ENCODE measurements around the gene EIF4E2.
A peak's percentile ranks its signal among the peaks of the same experiment; 100 is the strongest.

EIF4E2 gene

GRCh38 chr2:232550354-232551249 lies at the start of gene EIF4E2, which contains the start of gene TIGD1:
Gene EIF4E2 (plus strand): TSS chr2:232550689. CDS start chr2:232550725, 36 bp downstream.
Gene TIGD1 (minus strand): TSS chr2:232550557. CDS start chr2:232549882, 675 bp downstream.
- peak; percentile 87 to 90 (median 89) for DNase-seq (ENCODE audit: low read depth in 3 of 3)

DNA sequence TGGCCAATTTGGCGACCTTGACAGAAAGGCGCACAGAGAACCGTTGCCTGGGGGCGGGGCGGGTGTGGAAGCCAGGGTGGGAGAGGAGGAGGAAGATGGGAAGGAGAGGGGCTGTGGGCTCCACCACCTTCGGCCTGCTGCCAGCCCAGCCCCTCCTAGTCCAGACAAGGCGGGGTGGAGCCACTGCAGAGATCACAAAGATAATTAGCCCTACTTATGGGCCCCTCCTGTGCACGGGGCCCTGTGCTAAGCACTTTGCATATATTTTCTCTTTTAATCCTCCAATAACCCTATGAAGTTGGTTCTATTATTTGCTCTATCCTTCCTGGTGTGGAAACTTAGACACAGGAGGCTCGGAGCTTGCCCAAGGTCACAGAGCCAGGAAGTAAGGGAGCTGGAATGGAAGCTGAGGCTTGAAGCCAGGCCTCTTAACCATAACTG lies 49.1 kb upstream of the EIF4E2 start:
- no peak for DNase-seq (ENCODE audit: low read depth in 3 of 3)

DNA sequence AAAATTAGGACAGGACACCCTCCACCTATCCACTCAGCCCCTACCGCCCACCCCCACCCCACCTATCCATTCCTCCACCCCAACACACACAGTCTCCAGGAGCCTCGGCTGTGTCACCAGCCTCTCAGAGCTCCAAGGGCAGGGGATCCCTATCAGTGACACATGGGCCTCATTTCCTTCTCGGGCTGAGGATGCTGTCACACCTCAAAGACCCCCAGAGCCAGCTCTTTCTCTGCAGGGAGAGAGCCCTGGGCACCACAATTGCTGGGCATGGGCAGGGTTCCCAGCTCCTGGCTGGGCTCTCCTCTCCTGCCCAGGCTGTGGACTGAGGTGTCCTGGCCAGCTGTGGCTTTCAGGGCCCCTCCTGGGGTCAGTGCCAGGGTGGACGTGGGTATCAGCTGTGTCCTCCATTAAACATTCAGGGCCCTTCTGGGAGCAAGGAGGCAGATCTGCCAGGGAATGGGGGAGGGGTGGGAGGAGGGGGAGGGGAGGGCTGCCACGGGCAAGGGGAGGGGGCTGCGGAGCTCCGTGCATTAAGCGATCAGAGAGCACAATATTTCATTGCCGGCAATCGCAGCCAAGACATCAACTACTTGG lies 48.6 kb upstream of the EIF4E2 start:
- DNase-seq (ENCODE audit: low read depth in 3 of 3), result no peak

DNA sequence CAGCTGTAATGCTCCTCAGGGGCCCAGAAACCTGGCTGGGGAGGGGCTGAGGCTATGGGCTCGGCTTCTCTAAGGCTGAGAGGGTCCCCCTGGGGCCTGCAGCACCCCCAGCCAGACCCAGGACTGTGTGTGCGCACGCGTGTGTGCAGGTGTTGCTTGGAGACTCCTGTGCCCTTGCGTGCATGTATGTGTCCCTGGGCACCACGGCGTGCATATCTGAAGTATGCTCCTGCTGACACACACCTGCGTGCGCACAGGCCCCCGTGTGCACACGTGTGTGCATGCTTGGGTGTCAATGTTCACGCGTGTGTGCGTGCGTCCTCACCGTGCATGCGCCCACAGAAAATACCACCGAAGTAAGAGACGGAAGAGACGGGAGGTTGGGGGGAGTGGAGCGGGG lies 48.0 kb upstream of the EIF4E2 start:
- no peak for DNase-seq (ENCODE audit: low read depth in 3 of 3)

DNA sequence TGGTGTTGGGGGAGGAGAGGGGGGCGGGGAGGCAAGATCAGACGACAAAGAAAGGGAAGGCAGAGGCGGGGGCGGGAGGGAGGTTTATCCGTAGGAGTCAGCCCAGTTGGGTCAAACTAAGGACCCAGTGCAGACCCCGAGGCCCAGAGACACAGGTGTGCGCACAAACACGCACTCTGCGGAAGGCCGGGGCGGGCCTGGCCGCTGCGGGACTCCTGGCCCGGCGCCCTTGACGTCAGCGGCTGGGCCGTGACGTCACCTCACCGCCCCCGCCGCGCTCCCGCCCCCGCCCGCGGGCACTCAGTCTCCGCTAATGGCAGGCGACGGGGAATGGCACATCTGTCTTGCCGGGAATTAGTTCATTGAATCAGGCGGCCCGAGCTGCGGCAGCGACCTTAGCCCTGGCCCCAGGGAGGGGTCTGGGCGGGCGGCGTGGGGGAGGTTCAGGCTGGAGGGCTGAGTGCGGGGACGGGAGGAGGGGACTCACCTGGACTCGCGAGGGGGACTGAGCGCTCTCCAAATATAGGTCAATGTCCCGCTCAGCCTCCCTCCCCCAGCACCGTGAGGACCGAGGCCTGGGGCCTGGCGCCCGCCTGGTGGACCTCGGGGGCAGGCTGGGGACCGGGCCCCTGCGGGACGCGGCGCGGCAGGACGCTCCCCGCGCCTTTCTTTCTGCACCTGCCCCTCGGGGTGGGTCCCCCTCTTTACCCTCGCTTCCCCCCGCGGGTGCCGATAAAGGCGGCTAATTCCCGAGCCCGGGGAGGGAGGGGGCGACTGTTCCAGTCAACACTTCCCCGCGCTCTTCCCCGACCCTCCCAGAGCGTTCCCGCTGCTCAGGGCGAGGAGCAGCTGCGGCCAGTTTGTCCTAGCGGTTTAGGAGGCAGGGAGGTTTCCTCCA lies 47.3 kb upstream of the EIF4E2 start:
- no peak for DNase-seq (ENCODE audit: low read depth in 3 of 3)

DNA sequence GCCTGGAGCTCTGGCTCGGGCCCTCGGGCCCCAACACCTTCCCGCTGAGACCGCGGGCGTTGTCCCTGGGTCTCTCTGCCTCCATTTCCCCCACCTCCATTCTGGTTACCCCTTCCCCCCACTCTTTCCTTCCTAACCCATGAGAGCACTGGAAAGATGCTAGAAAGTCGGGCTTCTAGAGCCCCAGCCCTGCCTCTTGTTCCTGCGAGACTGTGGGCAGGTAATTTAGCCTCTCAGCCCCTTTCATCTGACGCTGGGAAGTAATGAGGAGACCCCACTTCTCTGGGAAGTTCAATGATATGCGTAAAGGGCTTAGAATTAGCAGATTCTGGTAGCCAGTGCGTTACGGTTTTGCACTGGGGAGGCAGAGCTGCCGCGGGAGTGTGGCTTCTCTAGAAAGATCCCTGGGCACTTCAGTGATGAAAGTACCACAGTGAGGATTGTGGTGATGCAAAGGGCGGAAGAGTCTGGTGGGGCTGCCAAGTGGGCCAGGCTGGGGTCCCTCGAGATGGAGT lies 46.6 kb upstream of the EIF4E2 start:
- DNase-seq (ENCODE audit: low read depth in 3 of 3), result no peak

GRCh38 chr2:232504438-232504837 lies 46.1 kb upstream of the EIF4E2 start:
- no peak for DNase-seq (ENCODE audit: low read depth in 3 of 3)

- DNase-seq (ENCODE audit: low read depth in 3 of 3), result no peak
These were observed 44.6 kb upstream of the EIF4E2 start for GRCh38 chr2:232505856-232506255.

DNA sequence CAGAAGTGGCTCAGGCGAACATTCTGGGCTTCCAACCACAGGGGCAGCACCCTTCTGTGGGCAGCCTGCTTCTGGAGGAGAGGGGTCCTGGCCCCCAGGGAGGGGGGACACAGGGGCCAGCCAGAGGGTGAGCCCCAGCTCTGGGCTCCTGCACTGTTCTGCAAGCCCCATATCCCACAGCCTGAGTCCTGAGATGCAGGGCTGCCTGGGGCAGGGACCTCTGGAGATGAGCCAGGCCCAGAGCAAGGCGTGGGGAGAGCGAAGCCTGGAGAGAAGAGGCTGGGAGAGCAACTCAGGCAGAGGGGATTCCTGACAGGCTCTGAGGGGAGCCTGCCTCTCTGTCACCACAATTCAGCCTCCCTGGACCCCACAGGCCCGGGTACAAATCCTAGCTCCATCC lies 43.8 kb upstream of the EIF4E2 start:
- no peak for DNase-seq (ENCODE audit: low read depth in 3 of 3)

DNA sequence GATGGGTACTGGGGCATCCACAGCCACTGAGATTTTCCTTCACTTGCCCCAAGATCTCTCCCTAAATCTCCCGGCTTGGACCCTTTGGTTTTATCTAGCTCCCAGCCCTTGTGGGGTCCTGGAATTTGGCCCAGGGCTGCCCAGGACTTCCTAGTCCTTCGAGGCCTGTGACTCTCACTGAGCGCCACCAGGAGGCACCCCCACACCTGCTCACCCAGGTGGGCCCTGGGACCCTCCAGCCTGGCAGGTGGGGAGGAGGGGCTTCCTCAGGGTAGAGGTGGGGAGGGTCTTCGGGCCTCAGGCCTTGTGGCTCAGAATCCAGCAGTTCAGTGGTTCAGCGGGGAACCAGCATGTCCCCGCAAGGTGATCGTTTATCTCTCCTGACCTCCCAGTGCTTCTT lies 42.2 kb upstream of the EIF4E2 start:
- no peak for DNase-seq (ENCODE audit: low read depth in 3 of 3)

GRCh38 chr2:232511336-232511890 lies 39.1 kb upstream of the EIF4E2 start:
- DNase-seq (ENCODE audit: low read depth in 3 of 3), result no peak

GRCh38 chr2:232512602-232513001 lies 37.9 kb upstream of the EIF4E2 start:
- DNase-seq (ENCODE audit: low read depth in 3 of 3), result no peak

DNA sequence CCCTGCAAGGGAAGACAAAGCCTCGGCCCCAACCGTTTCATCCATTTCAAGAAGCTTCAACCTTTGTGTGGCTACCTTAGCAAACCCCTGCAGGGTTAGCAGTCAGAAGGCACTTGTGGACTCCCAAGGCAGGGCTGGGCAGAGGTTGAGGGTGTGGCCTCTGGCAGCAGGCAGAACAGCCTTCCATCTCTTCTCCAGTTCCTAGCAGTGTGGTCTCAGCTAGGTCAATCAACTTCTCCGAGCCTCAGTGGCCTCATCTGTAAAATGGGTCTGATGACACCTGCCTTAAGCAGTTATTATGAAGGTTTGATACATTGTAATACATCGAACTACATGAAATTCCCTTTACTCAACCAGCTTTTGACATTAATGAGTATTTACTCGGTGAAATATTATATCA lies 37.1 kb upstream of the EIF4E2 start:
- DNase-seq (ENCODE audit: low read depth in 3 of 3), result no peak

DNA sequence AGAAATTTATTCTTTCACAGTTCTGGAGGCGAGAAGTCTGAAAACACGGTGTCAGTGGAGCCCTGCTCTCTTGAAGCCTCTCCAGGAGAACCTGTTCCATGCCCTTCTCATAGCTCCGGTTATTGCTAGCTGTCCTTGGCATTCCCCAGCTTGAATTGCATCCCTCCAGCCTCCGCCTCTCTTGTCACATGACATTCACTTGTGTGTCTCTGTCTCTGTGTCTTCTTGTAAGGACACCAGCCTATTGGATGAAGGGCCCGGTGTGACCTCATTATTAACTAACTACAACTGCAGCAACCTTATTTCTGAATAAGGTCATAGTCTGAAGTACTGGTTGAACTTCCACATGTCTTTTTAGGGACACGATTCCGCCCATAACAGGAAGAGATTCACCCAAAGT lies 34.9 kb upstream of the EIF4E2 start:
- no peak for DNase-seq (ENCODE audit: low read depth in 3 of 3)

DNA sequence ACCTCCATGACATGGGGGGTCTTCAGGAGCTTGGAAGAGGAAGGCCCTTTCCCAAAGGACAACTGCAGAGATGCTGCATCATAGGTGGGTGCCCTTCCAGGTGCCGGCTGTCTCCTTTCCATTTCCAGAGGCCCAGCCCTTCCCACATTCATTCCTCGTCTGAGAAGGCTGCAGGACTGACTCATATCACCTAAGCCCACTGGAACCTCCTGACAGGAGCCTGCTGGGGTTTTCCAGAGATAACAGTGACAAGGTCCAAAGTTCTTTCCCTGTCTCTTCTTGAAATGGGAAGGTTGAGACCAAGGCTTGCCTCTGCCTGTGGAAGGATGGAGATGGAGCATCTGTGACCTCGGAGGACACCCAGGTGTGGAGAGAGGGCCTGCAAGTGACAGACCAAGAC lies 33.9 kb upstream of the EIF4E2 start:
- DNase-seq (ENCODE audit: low read depth in 3 of 3), result no peak

- DNase-seq (ENCODE audit: low read depth in 3 of 3), result no peak
These were observed 31.6 kb upstream of the EIF4E2 start for GRCh38 chr2:232518844-232519243.

GRCh38 chr2:232519581-232520438 lies 30.7 kb upstream of the EIF4E2 start, which contains the start of gene PRSS56:
Gene PRSS56 (plus strand): TSS chr2:232520388. CDS start chr2:232520599, 211 bp downstream.
- no peak for DNase-seq (ENCODE audit: low read depth in 3 of 3)

GRCh38 chr2:232520489-232520888 lies 30.0 kb upstream of the EIF4E2 start:
- no peak for DNase-seq (ENCODE audit: low read depth in 3 of 3)

DNA sequence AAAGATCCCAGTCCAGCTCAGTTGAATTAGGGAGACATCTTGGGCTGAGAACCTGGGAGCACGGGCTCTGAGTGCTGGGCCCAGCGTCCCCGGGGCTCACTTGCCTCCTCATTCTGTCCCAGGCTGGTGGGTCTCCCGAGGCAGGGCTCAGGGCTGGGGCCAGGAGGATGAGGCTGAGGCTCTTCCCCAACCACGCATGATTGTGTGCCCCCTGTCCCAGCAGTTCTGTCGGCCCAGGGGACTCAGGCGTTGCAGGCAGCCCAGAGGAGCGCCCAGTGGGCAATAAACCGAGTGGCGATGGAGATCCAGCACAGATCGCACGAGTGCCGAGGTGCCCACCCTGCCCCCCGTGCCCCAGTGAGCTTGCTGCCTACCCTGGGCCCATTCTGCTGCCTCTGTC lies 29.4 kb upstream of the EIF4E2 start:
- no peak for DNase-seq (ENCODE audit: low read depth in 3 of 3)

GRCh38 chr2:232521959-232522622 lies 28.4 kb upstream of the EIF4E2 start:
- peak in 2 of 3 donors; percentile 46 to 65 for DNase-seq (ENCODE audit: low read depth in 3 of 3)

Measured in stimulated activated CD4-positive, alpha-beta T cell treated with anti-CD3 and anti-CD28 coated beads, TNF-alpha, amount 100 ng/mL, for 48 hours (primary cell).